HepG2 (cell line): Measurements from ENCODE around the gene PRR36. TPM values are rescaled to one million over a fixed set of nuclear protein-coding genes. Genes with fewer than 3 reads are reported as not detected.

Source experiments
- KDM3A ChIP-seq: IDR thresholded peaks from 2 replicates; pipeline ENCODE4 v1.6.1; 2018; ENCODE audit warnings: low read depth, missing compliant biosample characterization
- KDM5A ChIP-seq: fragments of 200-600 bp; sonication (generic); IDR thresholded peaks from 2 replicates; pipeline ENCODE4 v1.7.0; 2018; ENCODE audit warnings: antibody characterized with exemption, mild to moderate bottlenecking, low read length, borderline replicate concordance
- PHF20 ChIP-seq: sonication (generic); formaldehyde crosslinking; IDR thresholded peaks from 2 replicates; pipeline ENCODE4 v1.5.0; 2020; ENCODE audit warnings: mild to moderate bottlenecking, missing genetic modification reagents
- RAD21 ChIP-seq: fragments of 450-650 bp; formaldehyde crosslinking; IDR thresholded peaks from 2 replicates; pipeline ENCODE4 v1.5.0; 2020; ENCODE audit warnings: mild to moderate bottlenecking
- RBFOX2 ChIP-seq: fragments of 200-400 bp; formaldehyde crosslinking; IDR thresholded peaks from 2 replicates; pipeline ENCODE4 v1.6.1; 2017; ENCODE audit warnings: low read depth, mild to moderate bottlenecking, low read length
- REXO4 ChIP-seq: sonication (generic); formaldehyde crosslinking; IDR thresholded peaks from 2 replicates; pipeline ENCODE4 v1.8.0; 2022; ENCODE audit warnings: missing genetic modification reagents, mild to moderate bottlenecking, borderline replicate concordance
- ZNF331 ChIP-seq: sonication (generic); formaldehyde crosslinking; IDR thresholded peaks from 2 replicates; pipeline ENCODE4 v1.4.0; 2020; ENCODE audit warnings: missing genetic modification reagents
- polyA plus RNA-seq, 8 experiments: library from polyadenylated mRNA; depleted of rRNA in 3 of 8; stranded (reverse) in 7 of 8; unstranded in 1 of 8; fragments of >200 nt; fragmentation: Illumina TruSeq in 4 of 8; extraction: Trizol in 4 of 8; gene quantifications; 2 replicates each; pipeline versions ENCODE4 v1.2.1 to v1.2.3, GENCODE V29; 2011 to 2016; ENCODE audit warnings: low read depth in 4 of 8, missing spikeins in 1 of 8, mixed read lengths in 1 of 8; ENCODE audit not compliant: insufficient read depth in 1 of 8
- total RNA-seq, 5 experiments: library from RNA; depleted of rRNA; stranded (reverse); fragments of >200 nt; fragmentation: Illumina TruSeq; extraction: Trizol; gene quantifications; 2 replicates each; pipeline ENCODE4 v1.2.3, GENCODE V29; 2016; ENCODE audit warnings: low read depth in 1 of 5
- TF ChIP-seq, protein P1 (sequence below): sonication (generic); formaldehyde crosslinking; IDR thresholded peaks from 2 replicates; pipeline ENCODE4 v1.4.0; 2020; ENCODE audit warnings: missing genetic modification reagents
- TF ChIP-seq, protein P2 (sequence below): sonication (generic); formaldehyde crosslinking; conservative IDR thresholded peaks from 2 replicates; pipeline ENCODE4 v1.8.1; 2023; ENCODE audit warnings: missing genetic modification reagents
- TF ChIP-seq, protein P3 (sequence below): sonication (generic); formaldehyde crosslinking; IDR thresholded peaks from 2 replicates; pipeline ENCODE4 v1.4.0; 2020; ENCODE audit warnings: missing genetic modification reagents, low read depth, mild to moderate bottlenecking, borderline replicate concordance
- TF ChIP-seq, protein P4 (sequence below), 2 experiments: fragments of 450-650 bp in 1 of 2; sonication (generic) in 1 of 2; formaldehyde crosslinking in 1 of 2; IDR thresholded peaks; 2 replicates each; pipeline versions ENCODE4 v1.6.1 to v1.8.0; 2016 to 2022; ENCODE audit warnings: antibody characterized with exemption in 1 of 2, mild to moderate bottlenecking in 1 of 2, missing genetic modification reagents in 1 of 2
- TF ChIP-seq, protein P5 (sequence below): sonication (generic); formaldehyde crosslinking; IDR thresholded peaks from 2 replicates; pipeline ENCODE4 v1.4.0; 2020; ENCODE audit warnings: mild to moderate bottlenecking, missing genetic modification reagents

Gene PRR36
- total and polyA plus RNA-seq, 2 of the 13 experiments (the other 11 are each of a cell fraction or from before 2014, with no cell fraction given): 0.07 to 0.17 TPM

DNA sequence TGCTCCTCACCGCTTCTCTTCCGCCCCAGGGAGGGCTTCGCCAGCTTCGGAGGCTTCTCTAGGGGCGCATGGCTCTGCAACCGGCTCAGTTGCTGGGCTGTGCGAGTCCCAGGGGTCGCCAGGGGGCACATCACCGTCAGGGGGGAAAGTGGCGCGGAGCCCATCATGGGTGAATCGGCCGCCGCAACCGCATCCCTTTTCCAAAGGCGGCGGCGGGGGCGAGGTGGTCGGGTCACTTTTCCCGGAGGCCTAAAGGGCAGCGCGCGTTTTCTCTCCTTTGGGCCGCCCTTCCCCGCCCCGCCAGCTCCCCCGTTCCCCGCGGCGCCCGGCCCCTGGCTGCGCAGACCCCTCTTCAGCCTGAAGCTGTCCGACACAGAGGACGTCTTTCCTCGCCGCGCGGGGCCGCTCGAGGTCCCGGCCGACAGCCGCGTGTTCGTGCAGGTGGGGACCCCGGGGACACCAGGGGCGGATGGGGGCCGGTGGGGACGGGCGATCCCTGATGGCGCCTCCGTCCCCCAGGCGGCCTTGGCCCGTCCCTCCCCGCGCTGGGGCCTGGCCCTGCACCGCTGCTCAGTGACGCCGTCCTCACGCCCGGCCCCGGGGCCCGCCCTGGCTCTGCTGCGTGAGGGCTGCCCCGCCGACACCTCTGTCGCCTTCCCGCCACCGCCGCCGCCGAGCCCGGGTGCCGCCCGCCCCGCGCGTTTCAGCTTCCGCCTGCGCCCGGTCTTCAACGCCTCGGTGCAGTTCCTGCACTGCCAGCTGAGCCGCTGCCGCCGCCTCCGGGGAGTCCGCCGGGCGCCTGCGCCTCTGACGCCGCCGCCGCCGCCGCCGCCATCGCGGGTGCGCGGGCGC is 42.1 kb upstream of the PRR36 start (continued):
- TF ChIP-seq, protein P1, sequence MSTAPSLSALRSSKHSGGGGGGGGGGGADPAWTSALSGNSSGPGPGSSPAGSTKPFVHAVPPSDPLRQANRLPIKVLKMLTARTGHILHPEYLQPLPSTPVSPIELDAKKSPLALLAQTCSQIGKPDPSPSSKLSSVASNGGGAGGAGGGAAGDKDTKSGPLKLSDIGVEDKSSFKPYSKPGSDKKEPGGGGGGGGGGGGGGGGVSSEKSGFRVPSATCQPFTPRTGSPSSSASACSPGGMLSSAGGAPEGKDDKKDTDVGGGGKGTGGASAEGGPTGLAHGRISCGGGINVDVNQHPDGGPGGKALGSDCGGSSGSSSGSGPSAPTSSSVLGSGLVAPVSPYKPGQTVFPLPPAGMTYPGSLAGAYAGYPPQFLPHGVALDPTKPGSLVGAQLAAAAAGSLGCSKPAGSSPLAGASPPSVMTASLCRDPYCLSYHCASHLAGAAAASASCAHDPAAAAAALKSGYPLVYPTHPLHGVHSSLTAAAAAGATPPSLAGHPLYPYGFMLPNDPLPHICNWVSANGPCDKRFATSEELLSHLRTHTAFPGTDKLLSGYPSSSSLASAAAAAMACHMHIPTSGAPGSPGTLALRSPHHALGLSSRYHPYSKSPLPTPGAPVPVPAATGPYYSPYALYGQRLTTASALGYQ (CRISPR knock-in tag): no peak
- TF ChIP-seq, protein P2, sequence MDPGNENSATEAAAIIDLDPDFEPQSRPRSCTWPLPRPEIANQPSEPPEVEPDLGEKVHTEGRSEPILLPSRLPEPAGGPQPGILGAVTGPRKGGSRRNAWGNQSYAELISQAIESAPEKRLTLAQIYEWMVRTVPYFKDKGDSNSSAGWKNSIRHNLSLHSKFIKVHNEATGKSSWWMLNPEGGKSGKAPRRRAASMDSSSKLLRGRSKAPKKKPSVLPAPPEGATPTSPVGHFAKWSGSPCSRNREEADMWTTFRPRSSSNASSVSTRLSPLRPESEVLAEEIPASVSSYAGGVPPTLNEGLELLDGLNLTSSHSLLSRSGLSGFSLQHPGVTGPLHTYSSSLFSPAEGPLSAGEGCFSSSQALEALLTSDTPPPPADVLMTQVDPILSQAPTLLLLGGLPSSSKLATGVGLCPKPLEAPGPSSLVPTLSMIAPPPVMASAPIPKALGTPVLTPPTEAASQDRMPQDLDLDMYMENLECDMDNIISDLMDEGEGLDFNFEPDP: no peak
- TF ChIP-seq ZNF331 (CRISPR knock-in tag) (peak; percentile 49; the same call in 1 of the 2 replicates), RBFOX2 (peak; percentile 50), KDM3A (no peak), REXO4 (CRISPR knock-in tag) (no peak), KDM5A (no peak), PHF20 (no peak), RAD21 (peak; percentile 38; the same call in 1 of the 2 replicates)
- TF ChIP-seq, protein P3, sequence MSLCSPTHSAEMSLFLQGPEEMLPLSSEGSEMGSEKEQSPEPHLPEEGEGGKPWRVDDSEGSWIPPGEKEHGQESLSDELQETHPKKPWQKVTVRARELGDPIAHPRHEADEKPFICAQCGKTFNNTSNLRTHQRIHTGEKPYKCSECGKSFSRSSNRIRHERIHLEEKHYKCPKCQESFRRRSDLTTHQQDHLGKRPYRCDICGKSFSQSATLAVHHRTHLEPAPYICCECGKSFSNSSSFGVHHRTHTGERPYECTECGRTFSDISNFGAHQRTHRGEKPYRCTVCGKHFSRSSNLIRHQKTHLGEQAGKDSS (CRISPR knock-in tag): 0 out of 2 replicates have a peak, but pooled peaks have one; percentile 22
- TF ChIP-seq, protein P4, sequence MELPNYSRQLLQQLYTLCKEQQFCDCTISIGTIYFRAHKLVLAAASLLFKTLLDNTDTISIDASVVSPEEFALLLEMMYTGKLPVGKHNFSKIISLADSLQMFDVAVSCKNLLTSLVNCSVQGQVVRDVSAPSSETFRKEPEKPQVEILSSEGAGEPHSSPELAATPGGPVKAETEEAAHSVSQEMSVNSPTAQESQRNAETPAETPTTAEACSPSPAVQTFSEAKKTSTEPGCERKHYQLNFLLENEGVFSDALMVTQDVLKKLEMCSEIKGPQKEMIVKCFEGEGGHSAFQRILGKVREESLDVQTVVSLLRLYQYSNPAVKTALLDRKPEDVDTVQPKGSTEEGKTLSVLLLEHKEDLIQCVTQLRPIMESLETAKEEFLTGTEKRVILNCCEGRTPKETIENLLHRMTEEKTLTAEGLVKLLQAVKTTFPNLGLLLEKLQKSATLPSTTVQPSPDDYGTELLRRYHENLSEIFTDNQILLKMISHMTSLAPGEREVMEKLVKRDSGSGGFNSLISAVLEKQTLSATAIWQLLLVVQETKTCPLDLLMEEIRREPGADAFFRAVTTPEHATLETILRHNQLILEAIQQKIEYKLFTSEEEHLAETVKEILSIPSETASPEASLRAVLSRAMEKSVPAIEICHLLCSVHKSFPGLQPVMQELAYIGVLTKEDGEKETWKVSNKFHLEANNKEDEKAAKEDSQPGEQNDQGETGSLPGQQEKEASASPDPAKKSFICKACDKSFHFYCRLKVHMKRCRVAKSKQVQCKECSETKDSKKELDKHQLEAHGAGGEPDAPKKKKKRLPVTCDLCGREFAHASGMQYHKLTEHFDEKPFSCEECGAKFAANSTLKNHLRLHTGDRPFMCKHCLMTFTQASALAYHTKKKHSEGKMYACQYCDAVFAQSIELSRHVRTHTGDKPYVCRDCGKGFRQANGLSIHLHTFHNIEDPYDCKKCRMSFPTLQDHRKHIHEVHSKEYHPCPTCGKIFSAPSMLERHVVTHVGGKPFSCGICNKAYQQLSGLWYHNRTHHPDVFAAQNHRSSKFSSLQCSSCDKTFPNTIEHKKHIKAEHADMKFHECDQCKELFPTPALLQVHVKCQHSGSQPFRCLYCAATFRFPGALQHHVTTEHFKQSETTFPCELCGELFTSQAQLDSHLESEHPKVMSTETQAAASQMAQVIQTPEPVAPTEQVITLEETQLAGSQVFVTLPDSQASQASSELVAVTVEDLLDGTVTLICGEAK (IDR thresholded peaks at IDR 0.05): no peak
- TF ChIP-seq, protein P4 (CRISPR knock-in tag; IDR thresholded peaks at IDR 0.05): no peak
- TF ChIP-seq, protein P5, sequence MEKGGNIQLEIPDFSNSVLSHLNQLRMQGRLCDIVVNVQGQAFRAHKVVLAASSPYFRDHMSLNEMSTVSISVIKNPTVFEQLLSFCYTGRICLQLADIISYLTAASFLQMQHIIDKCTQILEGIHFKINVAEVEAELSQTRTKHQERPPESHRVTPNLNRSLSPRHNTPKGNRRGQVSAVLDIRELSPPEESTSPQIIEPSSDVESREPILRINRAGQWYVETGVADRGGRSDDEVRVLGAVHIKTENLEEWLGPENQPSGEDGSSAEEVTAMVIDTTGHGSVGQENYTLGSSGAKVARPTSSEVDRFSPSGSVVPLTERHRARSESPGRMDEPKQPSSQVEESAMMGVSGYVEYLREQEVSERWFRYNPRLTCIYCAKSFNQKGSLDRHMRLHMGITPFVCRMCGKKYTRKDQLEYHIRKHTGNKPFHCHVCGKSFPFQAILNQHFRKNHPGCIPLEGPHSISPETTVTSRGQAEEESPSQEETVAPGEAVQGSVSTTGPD: no peak
